ENCODE measurements around the gene MAGEB10. TPM values are rescaled to one million over a fixed set of nuclear protein-coding genes. Genes with fewer than 3 reads are reported as not detected.
"Not testable (repeated sequence)": the region's sequence is repeated elsewhere in the genome, so short reads cannot be mapped to it uniquely, and the experiment has no call there.

Gene MAGEB10, protein sequence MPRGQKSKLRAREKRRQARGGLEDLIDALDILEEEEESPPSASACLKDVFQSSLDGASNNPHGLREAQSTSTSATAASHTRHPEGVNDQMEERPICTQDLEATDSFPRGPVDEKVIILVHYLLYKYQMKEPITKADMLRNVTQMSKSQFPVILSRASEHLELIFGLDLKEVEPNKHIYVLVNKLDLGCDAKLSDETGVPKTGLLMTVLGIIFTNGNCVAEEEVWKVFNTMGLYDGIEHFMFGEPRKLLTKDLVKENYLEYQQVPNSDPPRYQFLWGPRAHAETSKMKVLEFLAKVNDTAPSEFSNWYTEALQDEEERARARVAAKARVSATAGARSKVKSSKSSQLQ
- total RNA-seq (ENCODE audit: insufficient read depth, low replicate concordance) = 2.4 TPM

DNA sequence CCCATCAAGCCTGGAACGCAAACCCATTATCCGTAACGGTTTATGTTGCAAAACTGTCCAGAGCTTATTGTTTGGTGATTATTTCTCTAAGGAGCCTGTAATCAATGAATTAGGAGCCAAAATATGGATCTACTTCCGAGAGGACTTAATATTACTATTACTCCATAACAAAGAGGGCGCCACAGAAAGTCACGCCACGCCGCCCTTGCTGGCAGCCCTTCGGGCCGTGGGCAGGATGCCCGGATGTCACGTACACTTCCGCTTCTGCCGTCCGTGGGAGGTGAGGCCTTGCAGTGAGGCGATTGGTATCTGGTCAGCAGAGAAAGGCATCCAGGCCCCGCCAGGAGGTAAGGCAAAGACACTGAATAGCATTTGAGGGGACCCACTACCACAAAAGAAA is at the start of gene MAGEB10:
Gene MAGEB10, plus strand, starts transcription at position 301 of the 400 bp plus-strand sequence. CDS start 13,317 bp downstream, outside the sequence.
- no peak for DNase-seq (ENCODE audit: low spot score)

- no peak for DNase-seq (ENCODE audit: low spot score)
Measured at GRCh38 chrX:27765718-27766117, 42.1 kb upstream of the MAGEB10 start.

GRCh38 chrX:27767387-27767786 is 40.4 kb upstream of the MAGEB10 start:
- DNase-seq (ENCODE audit: low spot score) = no peak

- no peak for DNase-seq (ENCODE audit: low spot score)
Measured at GRCh38 chrX:27775984-27776383, 31.8 kb upstream of the MAGEB10 start.

- no peak for DNase-seq (ENCODE audit: low spot score)
Measured at GRCh38 chrX:27796640-27797257, 11.0 kb upstream of the MAGEB10 start.

DNA sequence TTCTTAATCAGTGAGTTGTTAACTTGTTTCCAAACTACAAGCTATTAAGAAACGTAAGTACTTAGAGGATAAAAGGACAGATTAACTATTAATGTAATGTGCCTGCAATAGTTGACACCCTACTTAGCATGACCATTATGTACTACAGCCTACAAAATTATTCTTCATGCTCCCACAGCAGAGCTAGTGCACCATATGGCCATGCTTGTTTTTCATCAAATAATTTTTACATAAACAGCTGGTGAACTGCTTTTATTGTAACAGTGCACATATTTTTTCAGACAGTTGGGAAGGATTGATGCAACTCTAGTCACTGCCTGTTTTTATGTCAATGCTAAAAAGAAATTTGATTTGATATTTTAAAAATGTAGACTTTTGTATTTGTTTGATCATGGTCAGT is 10.2 kb upstream of the MAGEB10 start:
- DNase-seq (ENCODE audit: low spot score) = no peak

DNA sequence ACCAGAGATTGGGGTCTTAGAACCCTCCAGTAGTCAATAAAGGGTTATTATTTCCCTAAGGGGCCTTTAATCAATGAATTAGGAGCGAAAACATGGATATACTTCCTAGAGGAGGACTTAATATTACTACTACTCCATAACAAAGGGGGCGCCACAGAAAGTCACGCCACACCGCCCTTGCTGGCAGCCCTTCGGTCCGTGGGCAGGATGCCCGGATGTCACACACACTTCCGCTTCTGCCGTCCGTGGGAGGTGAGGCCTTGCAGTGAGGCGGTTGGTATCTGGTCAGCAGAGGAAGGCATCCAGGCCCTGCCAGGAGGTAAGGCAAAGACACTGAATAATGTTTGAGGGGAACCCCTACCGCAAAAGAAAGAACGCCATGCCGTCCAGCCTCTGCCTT is 436 bp downstream of the MAGEB10 start:
- no peak for DNase-seq (ENCODE audit: low spot score)

GRCh38 chrX:27808991-27809859 is 1.4 kb downstream of the MAGEB10 start:
- DNase-seq (ENCODE audit: low spot score) = not testable (repeated sequence)

GRCh38 chrX:27815209-27815608 is 7.4 kb downstream of the MAGEB10 start:
- no peak for DNase-seq (ENCODE audit: low spot score)

GRCh38 chrX:27823812-27824211 is 16.0 kb downstream of the MAGEB10 start:
- DNase-seq (ENCODE audit: low spot score) = no peak

DNA sequence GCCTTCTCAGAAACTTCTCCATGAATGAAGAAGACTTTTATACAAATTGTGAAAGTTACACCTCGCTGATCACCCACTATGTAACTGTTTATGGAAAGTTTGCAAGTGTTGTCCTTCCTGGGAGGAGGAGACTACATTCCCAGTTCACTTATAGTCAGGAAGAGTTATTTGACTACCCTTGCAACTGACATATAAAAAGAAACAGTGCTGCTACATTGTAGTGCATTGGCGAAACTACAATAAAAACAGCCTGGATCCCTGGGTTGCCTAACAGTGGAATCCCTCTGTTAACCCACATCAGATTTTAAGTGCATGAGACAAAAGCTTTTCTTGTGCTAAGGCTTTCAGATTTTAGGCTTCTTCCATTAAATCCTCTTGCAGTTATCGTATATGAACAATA is 30.4 kb downstream of the MAGEB10 start:
- DNase-seq (ENCODE audit: low spot score) = no peak

- DNase-seq (ENCODE audit: low spot score) = no peak
Measured at GRCh38 chrX:27840881-27841280, 33.1 kb downstream of the MAGEB10 start.

GRCh38 chrX:27842859-27843258 is 35.1 kb downstream of the MAGEB10 start:
- DNase-seq (ENCODE audit: low spot score) = no peak

GRCh38 chrX:27860337-27860736 is 52.5 kb downstream of the MAGEB10 start:
- peak; percentile 56 for DNase-seq (ENCODE audit: low spot score)

DNA sequence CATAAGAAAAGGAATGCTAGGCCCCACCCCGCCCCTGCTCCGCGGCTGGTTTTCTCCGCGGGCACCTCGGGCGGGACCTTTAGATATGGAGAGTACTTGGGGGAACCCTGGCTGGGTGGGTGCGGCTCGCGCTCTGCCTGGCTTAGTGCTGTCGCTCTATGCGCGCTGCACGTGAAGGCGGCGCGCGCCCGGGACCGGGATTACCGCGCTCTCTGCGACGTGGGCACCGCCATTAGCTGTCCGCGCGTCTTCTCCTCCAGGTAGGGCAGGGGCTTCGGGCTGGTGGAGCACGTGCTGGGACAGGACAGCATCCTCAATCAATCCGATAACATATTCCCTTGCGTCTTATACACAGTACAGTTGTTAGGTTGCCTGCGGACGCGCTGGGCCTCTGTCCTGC is 56.0 kb downstream of the MAGEB10 start:
- DNase-seq (ENCODE audit: low spot score) = no peak

Other genes with a start within 250 kb of the MAGEB10 start
- gene DCAF8L2, start 217.6 kb upstream of the MAGEB10 start, total RNA-seq (ENCODE audit: insufficient read depth, low replicate concordance) = 0.24 TPM
- gene DCAF8L1, start 173.5 kb downstream of the MAGEB10 start, total RNA-seq (ENCODE audit: insufficient read depth, low replicate concordance) = 0.48 TPM

Data from umbilical cord (tissue), 2 donors.